Subcutaneous adipose tissue (tissue), 4 donors: Measurements from ENCODE around the gene ELFN2. TPM values are rescaled to one million over a fixed set of nuclear protein-coding genes. Genes with fewer than 3 reads are reported as not detected.

Experiments used
- total RNA-seq, 4 donors: library from RNA; depleted of rRNA; stranded (reverse); fragments of >200 nt; gene quantifications; one replicate each; pipeline ENCODE4 v1.1.0, GENCODE V29; 2016
- TF ChIP-seq, protein P1 (sequence below): fragments of 450-650 bp; IDR thresholded peaks from one replicate; pipeline ENCODE4 v1.5.1; 2016; ENCODE audit warnings: low read depth, mild to moderate bottlenecking, control low read depth, antibody characterized with exemption, moderate library complexity

ELFN2 gene
- total RNA-seq, 4 donors from 2014 or later, result not detected

DNA sequence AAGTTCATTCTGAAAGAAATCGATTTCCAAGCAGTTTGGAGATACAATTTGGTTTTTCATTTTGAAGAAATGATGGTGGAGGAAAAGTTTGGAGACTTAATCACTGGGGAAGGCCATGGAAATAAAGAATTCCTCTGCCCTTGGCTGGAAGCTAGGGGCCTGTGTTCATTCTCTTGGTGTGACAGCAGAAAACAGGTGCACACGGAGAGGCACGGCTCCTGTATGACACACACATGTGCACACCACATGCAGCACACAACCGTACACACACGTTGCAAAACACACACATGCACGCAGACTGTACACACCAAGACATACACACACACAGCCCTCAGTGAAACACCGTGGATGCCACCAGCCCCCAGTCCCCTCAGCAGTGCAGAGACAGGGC is 80.8 kb downstream of the ELFN2 start:
- TF ChIP-seq, protein P1, sequence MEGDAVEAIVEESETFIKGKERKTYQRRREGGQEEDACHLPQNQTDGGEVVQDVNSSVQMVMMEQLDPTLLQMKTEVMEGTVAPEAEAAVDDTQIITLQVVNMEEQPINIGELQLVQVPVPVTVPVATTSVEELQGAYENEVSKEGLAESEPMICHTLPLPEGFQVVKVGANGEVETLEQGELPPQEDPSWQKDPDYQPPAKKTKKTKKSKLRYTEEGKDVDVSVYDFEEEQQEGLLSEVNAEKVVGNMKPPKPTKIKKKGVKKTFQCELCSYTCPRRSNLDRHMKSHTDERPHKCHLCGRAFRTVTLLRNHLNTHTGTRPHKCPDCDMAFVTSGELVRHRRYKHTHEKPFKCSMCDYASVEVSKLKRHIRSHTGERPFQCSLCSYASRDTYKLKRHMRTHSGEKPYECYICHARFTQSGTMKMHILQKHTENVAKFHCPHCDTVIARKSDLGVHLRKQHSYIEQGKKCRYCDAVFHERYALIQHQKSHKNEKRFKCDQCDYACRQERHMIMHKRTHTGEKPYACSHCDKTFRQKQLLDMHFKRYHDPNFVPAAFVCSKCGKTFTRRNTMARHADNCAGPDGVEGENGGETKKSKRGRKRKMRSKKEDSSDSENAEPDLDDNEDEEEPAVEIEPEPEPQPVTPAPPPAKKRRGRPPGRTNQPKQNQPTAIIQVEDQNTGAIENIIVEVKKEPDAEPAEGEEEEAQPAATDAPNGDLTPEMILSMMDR, result no peak

DNA sequence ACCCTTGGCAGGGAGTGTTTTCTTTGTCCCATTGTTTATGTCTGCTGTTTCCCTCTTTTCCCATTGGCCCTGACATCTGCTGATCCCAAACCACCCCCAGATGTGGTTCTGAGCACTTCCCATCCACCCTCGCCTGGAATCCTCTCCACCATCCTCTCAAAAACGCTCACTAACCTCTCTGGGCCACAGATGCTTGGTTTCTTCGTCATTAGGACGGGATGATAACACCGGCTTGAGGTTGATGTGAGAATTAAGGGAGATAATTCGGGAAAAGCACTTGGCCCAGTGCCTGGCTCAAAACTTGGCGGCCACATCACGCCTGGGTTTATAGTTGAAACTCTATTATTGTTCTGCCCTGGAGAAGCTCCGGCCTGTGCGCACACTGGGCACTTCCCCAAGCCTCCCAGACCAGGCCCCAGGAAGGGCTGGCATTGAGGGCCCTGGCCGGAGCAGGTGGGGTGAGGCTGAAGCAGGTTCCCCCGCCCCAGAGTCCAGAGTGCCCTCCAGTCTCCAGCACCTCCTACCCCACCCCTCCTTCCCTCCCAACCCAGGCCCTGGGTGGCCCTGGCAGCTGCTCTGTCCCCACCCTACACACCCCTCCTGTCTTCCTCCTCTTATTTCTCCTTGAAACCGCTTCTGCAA is 81.3 kb downstream of the ELFN2 start:
- TF ChIP-seq, protein P1, result no peak

DNA sequence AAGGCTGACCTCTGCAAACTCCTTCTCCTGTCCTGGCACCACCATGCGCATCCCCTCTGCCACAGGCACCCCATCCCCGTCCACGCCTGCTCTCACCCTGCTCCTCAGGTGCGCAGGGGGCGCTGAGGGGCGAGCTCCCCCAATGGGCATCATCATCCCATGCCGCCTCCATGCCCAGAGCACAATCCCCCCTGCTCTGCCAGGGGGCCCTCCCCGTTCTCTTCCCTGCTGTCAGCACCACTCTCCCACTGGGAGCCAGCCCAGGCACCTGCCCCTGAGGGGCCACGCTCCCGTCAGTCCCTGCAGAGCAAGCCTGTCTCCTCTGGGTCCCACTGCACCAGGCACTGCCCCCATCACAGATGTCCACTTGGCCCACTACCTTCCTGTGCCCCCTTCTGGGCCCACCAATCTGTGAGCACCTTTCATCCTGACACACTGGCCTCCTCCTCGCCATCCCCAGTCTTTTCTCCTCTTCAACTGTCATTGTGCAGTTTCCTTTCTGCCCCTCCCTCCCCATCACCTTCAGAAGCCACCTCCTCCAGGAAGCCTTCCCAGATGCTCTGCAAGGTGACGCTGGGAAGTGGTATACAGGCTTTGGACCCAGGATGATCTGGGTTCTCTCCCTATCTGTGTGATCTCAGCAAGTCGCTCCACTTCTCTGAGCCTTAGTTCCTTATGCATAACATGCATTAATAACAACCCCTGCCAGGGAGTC is 82.4 kb downstream of the ELFN2 start:
- TF ChIP-seq, protein P1, result no peak

DNA sequence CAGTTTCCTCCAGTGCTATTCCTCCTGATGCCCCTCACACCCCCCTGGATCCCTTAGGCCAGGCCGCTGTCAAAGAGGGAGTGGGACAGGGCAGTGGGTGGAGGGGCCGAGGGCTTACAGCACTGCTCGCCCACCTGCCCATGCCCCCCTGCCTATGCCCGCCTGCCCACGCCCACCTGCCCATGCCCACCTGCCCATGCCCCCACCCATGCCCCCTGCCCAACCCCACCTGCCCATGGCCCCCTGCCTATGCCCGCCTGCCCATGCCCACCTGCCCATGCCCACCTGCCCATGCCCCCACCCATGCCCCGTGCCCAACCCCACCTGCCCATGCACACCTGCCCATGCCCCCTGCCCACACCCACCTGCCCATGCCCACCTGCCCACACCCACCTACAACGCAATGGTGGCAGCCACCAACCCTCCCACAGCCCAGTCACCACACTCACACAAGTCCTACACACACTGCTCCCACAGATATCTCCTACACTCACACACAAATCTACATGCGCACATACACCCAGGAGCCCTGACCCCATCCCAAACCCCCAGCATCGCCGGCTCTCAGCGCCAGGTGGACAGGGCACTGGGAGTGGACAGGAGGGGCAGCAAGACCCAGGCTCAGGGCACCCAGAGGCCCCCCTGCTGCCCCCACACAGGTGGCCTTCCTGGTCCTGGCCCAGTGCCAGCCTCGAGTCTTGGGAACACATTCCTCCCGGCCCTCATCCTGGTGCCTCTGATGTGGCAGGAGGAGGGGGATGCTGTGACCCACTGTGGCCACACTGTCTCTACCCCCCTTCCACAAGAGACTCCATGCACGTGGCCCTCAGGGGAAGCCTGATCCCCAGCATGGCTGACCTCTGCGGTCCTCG is 83.2 kb downstream of the ELFN2 start:
- TF ChIP-seq, protein P1, result no peak

DNA sequence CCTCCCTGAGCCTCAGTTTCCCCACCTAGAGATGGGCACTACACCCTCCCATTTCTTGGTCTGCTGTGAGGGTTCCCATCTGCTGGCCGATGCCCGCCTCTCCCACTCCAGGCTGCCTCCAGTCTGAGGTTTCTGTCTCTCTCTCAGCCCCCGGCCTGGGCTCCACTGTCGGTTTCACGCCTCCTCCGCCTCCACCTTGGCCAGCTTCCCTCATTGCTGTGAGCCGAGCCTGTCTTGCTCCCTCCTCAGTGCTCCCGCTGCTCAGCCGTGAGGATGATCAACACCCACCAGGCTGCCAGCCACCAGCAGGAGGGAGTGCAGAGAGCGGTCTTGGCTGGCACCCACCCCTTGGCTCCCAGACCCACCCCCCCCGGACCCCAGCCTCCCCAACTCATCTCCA is 83.9 kb downstream of the ELFN2 start:
- TF ChIP-seq, protein P1, result no peak

DNA sequence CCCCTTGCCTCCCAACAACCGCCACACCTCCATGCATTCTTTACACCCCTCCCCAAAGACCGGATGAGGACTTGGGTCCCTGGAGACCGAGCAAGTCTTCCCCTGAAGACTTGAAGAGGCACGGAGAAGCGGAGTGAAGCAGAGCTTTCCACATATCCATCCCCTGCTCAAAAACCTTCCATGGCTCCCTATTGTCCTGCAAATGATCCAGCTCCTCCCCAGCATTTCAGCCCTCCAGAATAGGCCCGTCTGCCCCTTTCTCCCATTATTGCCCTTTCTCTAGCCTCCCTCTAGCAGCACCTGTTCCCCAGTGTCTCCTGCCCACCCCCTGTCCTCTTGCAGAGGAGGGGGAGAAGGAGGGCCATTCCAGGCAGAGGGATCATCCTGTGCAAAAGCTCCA is 85.2 kb downstream of the ELFN2 start:
- TF ChIP-seq, protein P1, result no peak
